ENCODE data around the gene GRIK1.

GRIK1 gene

DNA sequence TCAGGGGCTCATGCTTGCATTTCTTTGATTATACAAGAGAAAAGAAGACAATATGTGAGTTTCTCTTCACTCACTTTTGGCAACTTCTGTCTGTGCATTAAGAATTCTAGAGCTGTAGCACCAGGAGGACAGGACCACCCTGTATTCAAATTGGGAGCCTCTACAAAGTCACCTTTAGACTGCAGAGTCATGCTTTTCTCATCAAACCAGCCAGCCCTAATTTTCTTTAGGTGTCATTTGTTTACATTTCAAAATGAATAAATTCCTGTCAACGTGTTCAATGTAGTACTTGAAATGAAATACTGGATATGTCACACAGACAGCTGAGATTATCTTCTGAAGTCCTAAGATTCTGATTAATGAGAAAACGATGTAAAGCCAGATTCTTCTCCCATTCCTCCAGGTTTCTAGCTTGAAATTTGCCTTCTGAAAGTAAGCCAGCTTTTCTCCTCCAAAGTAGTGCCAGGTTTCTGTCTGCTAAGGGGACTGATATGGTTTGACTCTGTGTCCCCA is 177.2 kb downstream of the GRIK1 start:
- Histone ChIP-seq H3K36me3 (ENCODE audit: control insufficient read depth, low read length) (no peaks in the 10 kb centered on the region), H3K27me3 (ENCODE audit: control insufficient read depth, low read length) (no peaks in the 10 kb centered on the region), H3K4me3 (ENCODE audit: low read length) (no peak overlapping the region), H3K9me3 (ENCODE audit: control insufficient read depth, insufficient read depth, low read length) (no peaks in the 10 kb centered on the region), H3F3A (ENCODE audit: control insufficient read depth, insufficient read depth) (no peaks in the 10 kb centered on the region), H3K4me1 (ENCODE audit: control insufficient read depth, low read length) (no peaks in the 10 kb centered on the region), H3K9me2 (replicated peaks; ENCODE audit: control insufficient read depth, low read length) (no peaks in the 10 kb centered on the region), H3K4me2 (ENCODE audit: low read length) (no peak overlapping the region), H3K79me2 (ENCODE audit: control insufficient read depth, low read length) (no peaks in the 10 kb centered on the region), H4K20me1 (ENCODE audit: control insufficient read depth, insufficient read depth, low read depth, low read length) (no peaks in the 10 kb centered on the region), H3K27ac (ENCODE audit: low read depth, low read length) (no peak overlapping the region)
- TF ChIP-seq, protein P1, sequence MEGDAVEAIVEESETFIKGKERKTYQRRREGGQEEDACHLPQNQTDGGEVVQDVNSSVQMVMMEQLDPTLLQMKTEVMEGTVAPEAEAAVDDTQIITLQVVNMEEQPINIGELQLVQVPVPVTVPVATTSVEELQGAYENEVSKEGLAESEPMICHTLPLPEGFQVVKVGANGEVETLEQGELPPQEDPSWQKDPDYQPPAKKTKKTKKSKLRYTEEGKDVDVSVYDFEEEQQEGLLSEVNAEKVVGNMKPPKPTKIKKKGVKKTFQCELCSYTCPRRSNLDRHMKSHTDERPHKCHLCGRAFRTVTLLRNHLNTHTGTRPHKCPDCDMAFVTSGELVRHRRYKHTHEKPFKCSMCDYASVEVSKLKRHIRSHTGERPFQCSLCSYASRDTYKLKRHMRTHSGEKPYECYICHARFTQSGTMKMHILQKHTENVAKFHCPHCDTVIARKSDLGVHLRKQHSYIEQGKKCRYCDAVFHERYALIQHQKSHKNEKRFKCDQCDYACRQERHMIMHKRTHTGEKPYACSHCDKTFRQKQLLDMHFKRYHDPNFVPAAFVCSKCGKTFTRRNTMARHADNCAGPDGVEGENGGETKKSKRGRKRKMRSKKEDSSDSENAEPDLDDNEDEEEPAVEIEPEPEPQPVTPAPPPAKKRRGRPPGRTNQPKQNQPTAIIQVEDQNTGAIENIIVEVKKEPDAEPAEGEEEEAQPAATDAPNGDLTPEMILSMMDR (IDR thresholded peaks at IDR 0.05; ENCODE audit: low read depth, low read length, poor library complexity, severe bottlenecking), result no peak
- no peak for TF ChIP-seq EZH2phosphoT487 (IDR thresholded peaks at IDR 0.05; ENCODE audit: borderline replicate concordance, low read length)

DNA sequence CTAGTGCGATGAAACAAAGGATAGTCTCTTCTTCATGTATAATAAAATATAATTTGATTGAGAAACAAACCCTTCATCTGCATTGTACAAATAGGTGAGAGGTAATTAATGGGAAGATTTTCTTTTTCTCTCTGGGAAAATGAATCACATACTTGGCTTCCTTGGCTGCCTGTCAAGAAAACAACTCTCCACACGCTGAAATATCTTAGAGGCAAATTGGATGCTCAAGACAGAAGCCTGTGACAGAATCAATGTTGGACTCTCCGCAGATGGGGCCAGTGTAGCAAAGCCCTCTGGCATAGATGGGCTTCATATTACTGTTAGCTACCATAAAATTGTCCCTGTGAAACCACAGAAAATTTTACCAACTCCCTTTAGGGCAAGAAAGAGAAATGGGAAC is 186.6 kb downstream of the GRIK1 start:
- no peaks in the 10 kb centered on the region for H4K20me1 ChIP-seq (ENCODE audit: control insufficient read depth, insufficient read depth, low read depth, low read length)
- H3K27ac ChIP-seq (ENCODE audit: low read depth, low read length), result no peak overlapping the region
- H3K4me2 ChIP-seq (ENCODE audit: low read length), result no peak overlapping the region
- no peaks in the 10 kb centered on the region for H3F3A ChIP-seq (ENCODE audit: control insufficient read depth, insufficient read depth)
- no peaks in the 10 kb centered on the region for H3K36me3 ChIP-seq (ENCODE audit: control insufficient read depth, low read length)
- no peak overlapping the region for H3K4me3 ChIP-seq (ENCODE audit: low read length)
- no peaks in the 10 kb centered on the region for H3K79me2 ChIP-seq (ENCODE audit: control insufficient read depth, low read length)
- TF ChIP-seq, protein P1 (IDR thresholded peaks at IDR 0.05; ENCODE audit: low read depth, low read length, poor library complexity, severe bottlenecking), result no peak
- no peak for TF ChIP-seq EZH2phosphoT487 (IDR thresholded peaks at IDR 0.05; ENCODE audit: borderline replicate concordance, low read length)
- H3K9me2 ChIP-seq (replicated peaks; ENCODE audit: control insufficient read depth, low read length), result no peaks in the 10 kb centered on the region
- no peaks in the 10 kb centered on the region for H3K27me3 ChIP-seq (ENCODE audit: control insufficient read depth, low read length)
- H3K9me3 ChIP-seq (ENCODE audit: control insufficient read depth, insufficient read depth, low read length), result no peaks in the 10 kb centered on the region
- H3K4me1 ChIP-seq (ENCODE audit: control insufficient read depth, low read length), result no peaks in the 10 kb centered on the region

DNA sequence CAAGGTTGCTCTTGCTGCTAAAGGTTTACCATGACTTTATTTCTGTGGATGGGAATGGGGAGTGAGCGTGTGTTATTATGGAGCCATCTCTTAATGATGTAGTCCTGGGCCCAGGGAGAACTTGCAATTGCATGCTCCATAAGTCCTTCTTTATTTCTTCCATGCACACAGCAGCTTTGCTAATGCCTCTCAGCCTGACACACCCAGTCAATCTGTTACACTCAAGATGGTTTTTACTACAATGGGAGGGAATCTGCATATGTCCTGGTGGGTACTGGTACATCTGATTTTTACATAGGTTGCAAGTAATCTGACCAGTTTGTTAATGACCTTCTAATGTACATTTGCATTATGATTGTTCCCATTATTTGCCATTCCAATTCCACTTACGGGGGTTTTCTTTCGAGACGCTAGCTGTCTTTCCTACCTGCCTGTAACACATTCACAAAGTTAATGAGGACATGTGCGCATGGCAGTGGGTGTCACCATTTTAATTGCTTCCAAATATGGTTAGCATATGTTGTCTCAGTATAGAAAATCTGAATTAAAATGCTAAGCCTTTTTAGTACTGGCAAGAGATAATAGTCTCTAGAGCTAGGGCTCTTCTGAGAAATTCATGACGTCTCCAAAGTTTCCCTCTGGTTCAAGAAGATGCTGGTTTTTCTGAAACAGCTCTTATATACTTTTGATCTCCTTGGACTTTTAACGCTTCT is 188.2 kb downstream of the GRIK1 start:
- no peak overlapping the region for H3K4me3 ChIP-seq (ENCODE audit: low read length)
- H3K4me1 ChIP-seq (ENCODE audit: control insufficient read depth, low read length), result no peaks in the 10 kb centered on the region
- TF ChIP-seq, protein P1 (IDR thresholded peaks at IDR 0.05; ENCODE audit: low read depth, low read length, poor library complexity, severe bottlenecking), result no peak
- no peak for TF ChIP-seq EZH2phosphoT487 (IDR thresholded peaks at IDR 0.05; ENCODE audit: borderline replicate concordance, low read length)
- no peak overlapping the region for H3K4me2 ChIP-seq (ENCODE audit: low read length)
- no peaks in the 10 kb centered on the region for H3K36me3 ChIP-seq (ENCODE audit: control insufficient read depth, low read length)
- no peaks in the 10 kb centered on the region for H3K9me3 ChIP-seq (ENCODE audit: control insufficient read depth, insufficient read depth, low read length)
- H4K20me1 ChIP-seq (ENCODE audit: control insufficient read depth, insufficient read depth, low read depth, low read length), result no peaks in the 10 kb centered on the region
- H3K27ac ChIP-seq (ENCODE audit: low read depth, low read length), result no peak overlapping the region
- H3K27me3 ChIP-seq (ENCODE audit: control insufficient read depth, low read length), result no peaks in the 10 kb centered on the region
- H3K9me2 ChIP-seq (replicated peaks; ENCODE audit: control insufficient read depth, low read length), result no peaks in the 10 kb centered on the region
- H3K79me2 ChIP-seq (ENCODE audit: control insufficient read depth, low read length), result no peaks in the 10 kb centered on the region
- no peaks in the 10 kb centered on the region for H3F3A ChIP-seq (ENCODE audit: control insufficient read depth, insufficient read depth)

Measured in DOHH2 (cell line).